T-helper 2 cell treated with Interferon-gamma antibody and Interleukin-4, amounts not matched to agents 100 ng/mL and 5 ng/mL, for 36 hours (primary cell): ENCODE measurements around the gene CES2. TPM values are rescaled to one million over a fixed set of nuclear protein-coding genes. Genes with fewer than 3 reads are reported as not detected.

Experiments
- intact Hi-C: fragments of 100-400 bp; cut with micrococcal nuclease; formaldehyde crosslinking; loops from one replicate; pipeline ENCODE4 v1.15.1; 2023
- total RNA-seq: library from RNA; stranded (reverse); gene quantifications from 2 replicates; pipeline ENCODE4 v1.2.3, GENCODE V29; 2022

The CES2 gene
- total RNA-seq, 1 donor from 2014 or later = 38.3 TPM

- intact Hi-C loops = no loop called here
These were observed 16.3 kb upstream of the CES2 start, which contains the start of gene CDH16 for GRCh38 chr16:66918803-66919568. Gene CDH16 (minus strand): TSS chr16:66918885. CDS start chr16:66918065, 820 bp downstream.

GRCh38 chr16:66919569-66920298, 15.6 kb upstream of the CES2 start:
- intact Hi-C loops = no loop called here

- intact Hi-C loops = no loop called here
These were observed 15.1 kb upstream of the CES2 start for GRCh38 chr16:66920299-66920590.

- intact Hi-C loops = no loop called here
These were observed 14.2 kb upstream of the CES2 start for GRCh38 chr16:66920924-66921680.

GRCh38 chr16:66921729-66922450, 13.4 kb upstream of the CES2 start:
- intact Hi-C loops = no loop called here

- intact Hi-C loops = no loop called here
These were observed 12.0 kb upstream of the CES2 start for GRCh38 chr16:66923247-66923731.

GRCh38 chr16:66923866-66924265, 11.4 kb upstream of the CES2 start:
- intact Hi-C loops = no loop called here

GRCh38 chr16:66924527-66925321, 10.6 kb upstream of the CES2 start:
- intact Hi-C loops = no loop called here

GRCh38 chr16:66925322-66925840, 9.9 kb upstream of the CES2 start, which contains the start of gene RRAD:
Gene RRAD (minus strand): TSS chr16:66925535. CDS start chr16:66925179, 356 bp downstream.
- intact Hi-C loops = no loop called here

GRCh38 chr16:66926171-66926947, 9.0 kb upstream of the CES2 start:
- intact Hi-C loops = no loop called here

GRCh38 chr16:66926961-66927436, 8.3 kb upstream of the CES2 start:
- intact Hi-C loops = no loop called here

GRCh38 chr16:66927918-66928649, 7.2 kb upstream of the CES2 start:
- intact Hi-C loops = no loop called here

GRCh38 chr16:66928702-66929388, 6.5 kb upstream of the CES2 start:
- intact Hi-C loops = no loop called here

GRCh38 chr16:66930189-66930588, 5.1 kb upstream of the CES2 start:
- intact Hi-C loops = no loop called here

GRCh38 chr16:66931665-66932064, 3.7 kb upstream of the CES2 start:
- intact Hi-C loops = no loop called here

- intact Hi-C loops = no loop called here
These were observed 3.2 kb upstream of the CES2 start for GRCh38 chr16:66932076-66932475.

GRCh38 chr16:66933776-66934137, 1.6 kb upstream of the CES2 start:
- intact Hi-C loops = loop anchor here (2.0 kb wide), 2 partner anchors 39 to 61 kb away; no protein-coding TSS in a partner anchor
